Colonic mucosa (tissue), 4 donors: ENCODE data around the gene UGT2A2. TPM values are rescaled to one million over a fixed set of nuclear protein-coding genes. Genes with fewer than 3 reads are reported as not detected.

ENCODE experiments used
- DNase-seq: peaks from one replicate; pipeline ENCODE4 v3.0.0-alpha.2; 2020
- H3K27ac ChIP-seq: fragments of 200-600 bp; one replicate; pipeline ENCODE4 v1.8.0; 2021
- H3K27me3 ChIP-seq: fragments of 200-600 bp; one replicate; pipeline ENCODE4 v1.8.0; 2021
- H3K36me3 ChIP-seq: fragments of 200-600 bp; one replicate; pipeline ENCODE4 v1.8.0; 2021
- H3K4me1 ChIP-seq: fragments of 200-600 bp; one replicate; pipeline ENCODE4 v1.8.0; 2021; ENCODE audit warnings: mild to moderate bottlenecking
- H3K4me3 ChIP-seq: fragments of 200-600 bp; one replicate; pipeline ENCODE4 v1.8.0; 2021
- H3K9ac ChIP-seq, 2 donors: one replicate each; pipeline ENCODE4 v1.7.0; 2013; ENCODE audit warnings: control low read depth in 2 of 2, low read depth in 2 of 2, low read length in 2 of 2
- H3K9me3 ChIP-seq: fragments of 200-600 bp; one replicate; pipeline ENCODE4 v1.8.0; 2021
- CTCF ChIP-seq: fragments of 200-600 bp; IDR thresholded peaks from one replicate; pipeline ENCODE4 v1.8.0; 2022; ENCODE audit warnings: antibody characterized with exemption, mild to moderate bottlenecking
- intact Hi-C: fragments of 100-400 bp; cut with DNase I; formaldehyde crosslinking; loops from one replicate; pipeline ENCODE4 v1.14.1; 2022
- total RNA-seq, 2 donors: library from RNA; stranded (reverse); fragmentation: NEBNext Ultra II Directional in 1 of 2; extraction: Animal tissue kit (Norgen Biotek cat#: 25700) in 1 of 2; gene quantifications; one replicate each; pipeline ENCODE4 v1.2.1, GENCODE V29; 2021
- donor health status: healthy.
- donor health status: DM: no; HTN: no; CAD: no.
- donor health status: DM: no; HTN: no; CAD: no.

UGT2A2 gene
- total RNA-seq, 2 donors from 2014 or later, result not detected

DNA sequence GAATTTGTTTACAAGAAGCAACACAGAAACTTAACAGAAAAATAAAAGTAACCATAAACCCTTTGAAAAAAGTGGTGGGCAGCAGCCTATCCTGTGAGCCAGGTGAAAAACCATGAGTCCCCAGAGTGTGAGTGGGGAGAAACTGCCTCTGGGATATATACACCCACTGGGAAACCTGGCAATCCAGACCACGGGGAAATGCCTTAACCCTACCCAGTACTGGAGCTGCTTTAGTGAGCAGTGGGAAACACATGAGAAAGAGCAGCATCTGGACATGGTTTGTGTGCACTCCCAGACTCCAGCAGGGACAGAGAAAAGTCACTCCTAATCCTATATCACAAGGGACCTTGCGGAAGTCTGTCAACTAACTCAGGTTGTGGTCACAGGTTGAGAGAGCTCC is 39.4 kb downstream of the UGT2A2 start:
- H3K36me3 ChIP-seq, result no peaks in the 10 kb centered on the region
- TF ChIP-seq CTCF, result no peak
- H3K4me1 ChIP-seq, result no peaks in the 10 kb centered on the region
- intact Hi-C loops, result no loop called here
- H3K27me3 ChIP-seq, result no peaks in the 10 kb centered on the region
- H3K4me3 ChIP-seq, result no peak overlapping the region
- H3K9ac ChIP-seq, result no peak overlapping the region
- H3K27ac ChIP-seq, result no peak overlapping the region
- DNase-seq, result no peak
- H3K9me3 ChIP-seq, result no peaks in the 10 kb centered on the region

DNA sequence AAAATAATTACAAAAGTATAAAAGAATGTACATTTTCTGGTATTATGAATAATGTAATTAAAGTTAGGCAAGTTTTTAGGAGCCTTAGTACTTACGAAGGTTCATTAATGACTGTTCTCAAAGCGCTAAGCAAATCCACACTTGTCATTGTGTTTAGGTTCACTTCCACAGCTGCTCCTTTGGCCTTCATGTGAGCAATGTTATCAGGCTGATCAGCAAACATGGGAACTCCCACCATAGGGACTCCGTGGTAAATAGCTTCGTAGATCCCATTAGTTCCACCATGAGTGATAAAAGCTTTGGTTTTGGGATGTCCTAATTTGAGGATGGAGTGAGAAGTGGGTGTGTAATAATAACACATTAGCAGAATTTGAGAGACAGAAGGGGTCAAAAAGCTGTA is 45.1 kb downstream of the UGT2A2 start:
- no peak for TF ChIP-seq CTCF
- no peaks in the 10 kb centered on the region for H3K27me3 ChIP-seq
- H3K27ac ChIP-seq, result no peak overlapping the region
- intact Hi-C loops, result no loop called here
- no peak overlapping the region for H3K9ac ChIP-seq
- H3K4me3 ChIP-seq, result no peak overlapping the region
- no peaks in the 10 kb centered on the region for H3K9me3 ChIP-seq
- H3K36me3 ChIP-seq, result no peaks in the 10 kb centered on the region
- DNase-seq, result no peak
- H3K4me1 ChIP-seq, result no peaks in the 10 kb centered on the region

DNA sequence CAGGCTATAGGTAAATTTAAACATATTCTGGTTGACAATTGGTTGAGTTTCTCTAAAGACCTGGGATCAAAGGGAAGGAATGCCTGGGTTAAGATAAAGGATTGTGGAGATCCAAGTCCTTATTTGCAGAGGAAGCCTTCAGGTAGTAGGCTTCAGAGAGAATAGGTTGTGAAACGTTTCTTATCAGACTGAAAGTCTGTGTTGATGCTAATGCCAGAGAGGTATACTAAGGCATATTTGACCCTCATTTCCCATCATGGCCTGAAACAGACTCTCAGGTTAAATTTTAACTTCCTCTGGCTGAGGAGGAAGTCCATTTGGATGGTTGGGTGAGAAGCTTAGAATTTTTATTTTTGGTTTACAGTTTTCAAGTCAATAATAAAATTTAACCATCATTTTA is 48.1 kb downstream of the UGT2A2 start:
- no peak for DNase-seq
- no peak for TF ChIP-seq CTCF
- H3K27ac ChIP-seq, result no peak overlapping the region

GRCh38 chr4:69589884-69590283 is 49.6 kb downstream of the UGT2A2 start:
- Histone ChIP-seq H3K9ac (no peak overlapping the region), H3K27me3 (no peaks in the 10 kb centered on the region), H3K36me3 (no peaks in the 10 kb centered on the region), H3K27ac (no peak overlapping the region), H3K4me3 (no peak overlapping the region), H3K4me1 (no peaks in the 10 kb centered on the region), H3K9me3 (no peaks in the 10 kb centered on the region)
- no peak for DNase-seq
- no peak for TF ChIP-seq CTCF
- intact Hi-C loops, result no loop called here

More for the DNA sequence above, 48.1 kb downstream of the UGT2A2 start:
- Histone ChIP-seq H3K9me3 (no peaks in the 10 kb centered on the region), H3K4me3 (no peak overlapping the region), H3K36me3 (no peaks in the 10 kb centered on the region), H3K4me1 (no peaks in the 10 kb centered on the region), H3K27me3 (no peaks in the 10 kb centered on the region), H3K9ac (no peak overlapping the region)
- intact Hi-C loops, result no loop called here

GRCh38 chr4:69584135-69584534 is 55.3 kb downstream of the UGT2A2 start:
- no peaks in the 10 kb centered on the region for H3K36me3 ChIP-seq
- intact Hi-C loops, result no loop called here
- no peak overlapping the region for H3K27ac ChIP-seq
- no peaks in the 10 kb centered on the region for H3K27me3 ChIP-seq
- no peaks in the 10 kb centered on the region for H3K4me1 ChIP-seq
- no peak overlapping the region for H3K4me3 ChIP-seq
- no peak overlapping the region for H3K9ac ChIP-seq
- no peaks in the 10 kb centered on the region for H3K9me3 ChIP-seq
- no peak for DNase-seq
- no peak for TF ChIP-seq CTCF

GRCh38 chr4:69583543-69583942 is 55.9 kb downstream of the UGT2A2 start:
- Histone ChIP-seq H3K9ac (no peak overlapping the region), H3K4me1 (no peaks in the 10 kb centered on the region), H3K4me3 (no peak overlapping the region), H3K9me3 (no peaks in the 10 kb centered on the region), H3K36me3 (no peaks in the 10 kb centered on the region), H3K27ac (no peak overlapping the region), H3K27me3 (no peaks in the 10 kb centered on the region)
- DNase-seq, result no peak
- no peak for TF ChIP-seq CTCF
- intact Hi-C loops, result no loop called here
